DOHH2 (cell line): ENCODE data around the gene DNAH6.

Experiments used
- H3F3A ChIP-seq: fragments of 200-600 bp; sonication (generic), shearing (Covaris generic); 2 replicates; pipeline ENCODE4 v1.6.0; 2016; ENCODE audit warnings: antibody characterized with exemption, mild to moderate bottlenecking; ENCODE audit not compliant: control insufficient read depth, insufficient read depth
- H3K27ac ChIP-seq: fragments of 200-600 bp; sonication (generic); 2 replicates; pipeline ENCODE4 v1.5.1; 2014; ENCODE audit warnings: low read depth, mild to moderate bottlenecking, low read length, moderate library complexity
- H3K27me3 ChIP-seq: fragments of 200-600 bp; sonication (generic); 2 replicates; pipeline ENCODE4 v1.6.1; 2014; ENCODE audit warnings: mild to moderate bottlenecking, low read length, mixed read lengths; ENCODE audit not compliant: control insufficient read depth
- H3K36me3 ChIP-seq: fragments of 200-600 bp; sonication (generic); 2 replicates; pipeline ENCODE4 v1.6.1; 2014; ENCODE audit warnings: mild to moderate bottlenecking, low read length, moderate library complexity, mixed read lengths; ENCODE audit not compliant: control insufficient read depth
- H3K4me1 ChIP-seq: fragments of 200-600 bp; sonication (generic); 2 replicates; pipeline ENCODE4 v1.6.1; 2014; ENCODE audit warnings: mild to moderate bottlenecking, low read length, mixed read lengths; ENCODE audit not compliant: control insufficient read depth
- H3K4me2 ChIP-seq: fragments of 200-600 bp; sonication (generic); 2 replicates; pipeline ENCODE4 v1.6.0; 2014; ENCODE audit warnings: mild to moderate bottlenecking, low read length, moderate library complexity
- H3K4me3 ChIP-seq: fragments of 200-600 bp; sonication (generic); 2 replicates; pipeline ENCODE4 v1.5.1; 2014; ENCODE audit warnings: mild to moderate bottlenecking, low read length, mixed read lengths
- H3K79me2 ChIP-seq: fragments of 200-600 bp; sonication (generic); 2 replicates; pipeline ENCODE4 v1.6.1; 2014; ENCODE audit warnings: mild to moderate bottlenecking, low read length, mixed read lengths; ENCODE audit not compliant: control insufficient read depth
- H3K9me2 ChIP-seq: fragments of 200-600 bp; sonication (generic); replicated peaks from 2 replicates; pipeline ENCODE4 v1.6.1; 2014; ENCODE audit warnings: mild to moderate bottlenecking, low read length, mixed read lengths; ENCODE audit not compliant: control insufficient read depth
- H3K9me3 ChIP-seq: fragments of 200-600 bp; sonication (generic); 2 replicates; pipeline ENCODE4 v1.6.1; 2014; ENCODE audit warnings: antibody characterized with exemption, low read length, mixed read lengths; ENCODE audit not compliant: control insufficient read depth, insufficient read depth
- H4K20me1 ChIP-seq: fragments of 200-600 bp; sonication (generic); 2 replicates; pipeline ENCODE4 v1.6.0; 2014; ENCODE audit warnings: low read depth, mild to moderate bottlenecking, antibody characterized with exemption, low read length, moderate library complexity; ENCODE audit not compliant: control insufficient read depth, insufficient read depth
- CTCF ChIP-seq: fragments of 200-600 bp; sonication (generic); IDR thresholded peaks from one replicate; pipeline ENCODE4 v1.5.1; 2014; ENCODE audit warnings: antibody characterized with exemption, mild to moderate bottlenecking, low read depth, low read length; ENCODE audit not compliant: poor library complexity, severe bottlenecking
- EZH2phosphoT487 ChIP-seq: fragments of 200-600 bp; sonication (generic); IDR thresholded peaks from 2 replicates; pipeline ENCODE4 v1.6.1; 2017; ENCODE audit warnings: borderline replicate concordance, mild to moderate bottlenecking, antibody characterized with exemption, low read length, moderate library complexity, mixed read lengths

The DNAH6 gene

GRCh38 chr2:84808279-84808678, 292.0 kb downstream of the DNAH6 start:
- no peaks in the 10 kb centered on the region for H3K36me3 ChIP-seq
- H3K9me2 ChIP-seq, result no peaks in the 10 kb centered on the region
- H3K9me3 ChIP-seq, result no peaks in the 10 kb centered on the region
- no peak overlapping the region for H3K27ac ChIP-seq
- no peak overlapping the region for H3K4me2 ChIP-seq
- TF ChIP-seq CTCF (no peak), EZH2phosphoT487 (no peak)
- no peaks in the 10 kb centered on the region for H3K79me2 ChIP-seq
- no peak overlapping the region for H3K4me3 ChIP-seq
- no peaks in the 10 kb centered on the region for H3K4me1 ChIP-seq
- no peaks in the 10 kb centered on the region for H4K20me1 ChIP-seq
- no peaks in the 10 kb centered on the region for H3F3A ChIP-seq
- no peaks in the 10 kb centered on the region for H3K27me3 ChIP-seq

- H3K4me1 ChIP-seq, result peaks cover 4% of the 10 kb centered on the region
- no peaks in the 10 kb centered on the region for H3K36me3 ChIP-seq
- no peaks in the 10 kb centered on the region for H3K9me3 ChIP-seq
- H3K4me2 ChIP-seq, result no peak overlapping the region
- TF ChIP-seq EZH2phosphoT487, result no peak
- no peak for TF ChIP-seq CTCF
- H3F3A ChIP-seq, result no peaks in the 10 kb centered on the region
- no peak overlapping the region for H3K4me3 ChIP-seq
- H3K79me2 ChIP-seq, result no peaks in the 10 kb centered on the region
- H3K27ac ChIP-seq, result no peak overlapping the region
- H3K9me2 ChIP-seq, result no peaks in the 10 kb centered on the region
- H4K20me1 ChIP-seq, result no peaks in the 10 kb centered on the region
- no peaks in the 10 kb centered on the region for H3K27me3 ChIP-seq
Observed at GRCh38 chr2:84811839-84812431, 295.6 kb downstream of the DNAH6 start.

GRCh38 chr2:84815146-84815545, 298.8 kb downstream of the DNAH6 start:
- H3K79me2 ChIP-seq, result no peaks in the 10 kb centered on the region
- no peak for TF ChIP-seq CTCF
- TF ChIP-seq EZH2phosphoT487, result no peak
- no peaks in the 10 kb centered on the region for H3K9me3 ChIP-seq
- no peaks in the 10 kb centered on the region for H3K36me3 ChIP-seq
- no peaks in the 10 kb centered on the region for H3K27me3 ChIP-seq
- no peak overlapping the region for H3K4me3 ChIP-seq
- H3F3A ChIP-seq, result no peaks in the 10 kb centered on the region
- no peaks in the 10 kb centered on the region for H4K20me1 ChIP-seq
- no peaks in the 10 kb centered on the region for H3K9me2 ChIP-seq
- peaks cover 14% of the 10 kb centered on the region for H3K4me1 ChIP-seq
- H3K4me2 ChIP-seq, result no peak overlapping the region
- H3K27ac ChIP-seq, result no peak overlapping the region
